HepG2 (cell line): ENCODE measurements around the gene RAB2B. TPM values are rescaled to one million over a fixed set of nuclear protein-coding genes. Genes with fewer than 3 reads are reported as not detected.

Source experiments
- ARID4A ChIP-seq: sonication (generic); formaldehyde crosslinking; IDR thresholded peaks from 2 replicates; pipeline ENCODE4 v1.5.0; 2020; ENCODE audit warnings: mild to moderate bottlenecking, missing genetic modification reagents, borderline replicate concordance
- ATAD3A ChIP-seq: sonication (generic); formaldehyde crosslinking; IDR thresholded peaks from 2 replicates; pipeline ENCODE4 v1.4.0; 2020; ENCODE audit warnings: missing genetic modification reagents
- ATF4 ChIP-seq, 2 experiments: fragments of 450-650 bp in 1 of 2; sonication (generic) in 1 of 2; formaldehyde crosslinking; IDR thresholded peaks; 2 replicates each; pipeline versions ENCODE4 v1.5.0 to v1.8.0; 2020 to 2022; ENCODE audit warnings: mild to moderate bottlenecking in 1 of 2, missing genetic modification reagents in 1 of 2
- BCL3 ChIP-seq: sonication (generic); formaldehyde crosslinking; IDR thresholded peaks from 2 replicates; pipeline ENCODE4 v1.5.1; 2020; ENCODE audit warnings: mild to moderate bottlenecking, missing genetic modification reagents, moderate library complexity
- BHLHE40 ChIP-seq: IDR thresholded peaks from 2 replicates; pipeline ENCODE4 v1.6.1; 2011; ENCODE audit warnings: low read length, improper control_type of control experiment
- HDAC2 ChIP-seq: sonication (generic); formaldehyde crosslinking; IDR thresholded peaks from 2 replicates; pipeline ENCODE4 v1.4.0; 2020; ENCODE audit warnings: missing genetic modification reagents
- IRX3 ChIP-seq: sonication (generic); formaldehyde crosslinking; IDR thresholded peaks from 2 replicates; pipeline ENCODE4 v1.8.1; 2023; ENCODE audit warnings: mild to moderate bottlenecking, low read depth, missing genetic modification reagents, borderline replicate concordance
- MTF2 ChIP-seq: sonication (generic); formaldehyde crosslinking; IDR thresholded peaks from 2 replicates; pipeline ENCODE4 v1.5.0; 2020; ENCODE audit warnings: missing genetic modification reagents, borderline replicate concordance
- MXD1 ChIP-seq: sonication (generic); formaldehyde crosslinking; IDR thresholded peaks from 2 replicates; pipeline ENCODE4 v1.4.0; 2020; ENCODE audit warnings: mild to moderate bottlenecking, missing genetic modification reagents
- NFKB2 ChIP-seq: sonication (generic); formaldehyde crosslinking; IDR thresholded peaks from 2 replicates; pipeline ENCODE4 v1.4.0; 2020; ENCODE audit warnings: missing genetic modification reagents, borderline replicate concordance
- SALL1 ChIP-seq: sonication (generic); formaldehyde crosslinking; IDR thresholded peaks from 2 replicates; pipeline ENCODE4 v1.8.0; 2022; ENCODE audit warnings: mild to moderate bottlenecking, missing genetic modification reagents
- SP5 ChIP-seq: IDR thresholded peaks from 2 replicates; pipeline ENCODE4 v1.6.1; 2016; ENCODE audit warnings: low read depth, borderline replicate concordance
- SSRP1 ChIP-seq: IDR thresholded peaks from 2 replicates; pipeline ENCODE4 v1.6.1; 2016; ENCODE audit warnings: control low read depth
- ZNF264 ChIP-seq: sonication (generic); formaldehyde crosslinking; IDR thresholded peaks from 2 replicates; pipeline ENCODE4 v1.4.0; 2020; ENCODE audit warnings: missing genetic modification reagents
- ZNF383 ChIP-seq: sonication (generic); formaldehyde crosslinking; IDR thresholded peaks from 2 replicates; pipeline ENCODE4 v1.4.0; 2020; ENCODE audit warnings: missing genetic modification reagents, mild to moderate bottlenecking, borderline replicate concordance
- ZNF414 ChIP-seq: sonication (generic); formaldehyde crosslinking; IDR thresholded peaks from 2 replicates; pipeline ENCODE4 v1.5.0; 2020; ENCODE audit warnings: missing genetic modification reagents
- ZNF451 ChIP-seq: sonication (generic); formaldehyde crosslinking; IDR thresholded peaks from 2 replicates; pipeline ENCODE4 v1.5.0; 2020; ENCODE audit warnings: mild to moderate bottlenecking, missing genetic modification reagents
- ZNF749 ChIP-seq: sonication (generic); formaldehyde crosslinking; IDR thresholded peaks from 2 replicates; pipeline ENCODE4 v1.8.0; 2022; ENCODE audit warnings: mild to moderate bottlenecking, missing genetic modification reagents, moderate library complexity, borderline replicate concordance
- ZNF776 ChIP-seq: sonication (generic); formaldehyde crosslinking; IDR thresholded peaks from 2 replicates; pipeline ENCODE4 v1.4.0; 2020; ENCODE audit warnings: mild to moderate bottlenecking, missing genetic modification reagents
- ZSCAN22 ChIP-seq: sonication (generic); formaldehyde crosslinking; IDR thresholded peaks from 2 replicates; pipeline ENCODE4 v1.4.0; 2020; ENCODE audit warnings: mild to moderate bottlenecking, missing genetic modification reagents
- polyA plus RNA-seq, 8 experiments: library from polyadenylated mRNA; depleted of rRNA in 3 of 8; stranded (reverse) in 7 of 8; unstranded in 1 of 8; fragments of >200 nt; fragmentation: Illumina TruSeq in 4 of 8; extraction: Trizol in 4 of 8; gene quantifications; 2 replicates each; pipeline versions ENCODE4 v1.2.1 to v1.2.3, GENCODE V29; 2011 to 2016; ENCODE audit warnings: low read depth in 4 of 8, missing spikeins in 1 of 8, mixed read lengths in 1 of 8; ENCODE audit not compliant: insufficient read depth in 1 of 8
- total RNA-seq, 5 experiments: library from RNA; depleted of rRNA; stranded (reverse); fragments of >200 nt; fragmentation: Illumina TruSeq; extraction: Trizol; gene quantifications; 2 replicates each; pipeline ENCODE4 v1.2.3, GENCODE V29; 2016; ENCODE audit warnings: low read depth in 1 of 5

Gene RAB2B
- total and polyA plus RNA-seq, 2 of the 13 experiments (the other 11 are each of a cell fraction or from before 2014, with no cell fraction given): 36.0 to 60.6 TPM

- TF ChIP-seq ARID4A (CRISPR knock-in tag) (peak; percentile 90), IRX3 (CRISPR knock-in tag) (no peak; the same call in 1 of the 2 replicates), ZNF414 (CRISPR knock-in tag) (peak; percentile 96), SSRP1 (peak; percentile 20; the same call in 1 of the 2 replicates), MTF2 (0 out of 2 replicates have a peak, but pooled peaks have one; percentile 22), ZNF451 (peak; percentile 86), ZNF776 (CRISPR knock-in tag) (peak; percentile 56; the same call in 1 of the 2 replicates), ZNF749 (CRISPR knock-in tag) (peak; percentile 47; the same call in 1 of the 2 replicates), MXD1 (CRISPR knock-in tag) (0 out of 2 replicates have a peak, but pooled peaks have one; percentile 61), SP5 (CRISPR knock-in tag) (peak; percentile 71), SALL1 (CRISPR knock-in tag) (peak; percentile 95), ATAD3A (CRISPR knock-in tag) (no peak), BHLHE40 (0 out of 2 replicates have a peak, but pooled peaks have one; percentile 2), ATF4 (CRISPR knock-in tag; IDR thresholded peaks at IDR 0.05) (peak in 1 of 2 experiments; percentile 35; a peak in 1 of 4 replicates), BCL3 (peak; percentile 66), ZSCAN22 (CRISPR knock-in tag) (no peak), ZNF383 (CRISPR knock-in tag) (no peak), HDAC2 (peak; percentile 71; the same call in 1 of the 2 replicates), NFKB2 (CRISPR knock-in tag) (peak; percentile 98), ZNF264 (CRISPR knock-in tag) (no peak; the same call in 1 of the 2 replicates)
These were observed 39.5 kb downstream of the RAB2B start (continued) for GRCh38 chr14:21437063-21437901.
